Measurements from ENCODE around the gene MYOF.
A peak's percentile ranks its signal among the peaks of the same experiment; 100 is the strongest.

Gene MYOF, protein sequence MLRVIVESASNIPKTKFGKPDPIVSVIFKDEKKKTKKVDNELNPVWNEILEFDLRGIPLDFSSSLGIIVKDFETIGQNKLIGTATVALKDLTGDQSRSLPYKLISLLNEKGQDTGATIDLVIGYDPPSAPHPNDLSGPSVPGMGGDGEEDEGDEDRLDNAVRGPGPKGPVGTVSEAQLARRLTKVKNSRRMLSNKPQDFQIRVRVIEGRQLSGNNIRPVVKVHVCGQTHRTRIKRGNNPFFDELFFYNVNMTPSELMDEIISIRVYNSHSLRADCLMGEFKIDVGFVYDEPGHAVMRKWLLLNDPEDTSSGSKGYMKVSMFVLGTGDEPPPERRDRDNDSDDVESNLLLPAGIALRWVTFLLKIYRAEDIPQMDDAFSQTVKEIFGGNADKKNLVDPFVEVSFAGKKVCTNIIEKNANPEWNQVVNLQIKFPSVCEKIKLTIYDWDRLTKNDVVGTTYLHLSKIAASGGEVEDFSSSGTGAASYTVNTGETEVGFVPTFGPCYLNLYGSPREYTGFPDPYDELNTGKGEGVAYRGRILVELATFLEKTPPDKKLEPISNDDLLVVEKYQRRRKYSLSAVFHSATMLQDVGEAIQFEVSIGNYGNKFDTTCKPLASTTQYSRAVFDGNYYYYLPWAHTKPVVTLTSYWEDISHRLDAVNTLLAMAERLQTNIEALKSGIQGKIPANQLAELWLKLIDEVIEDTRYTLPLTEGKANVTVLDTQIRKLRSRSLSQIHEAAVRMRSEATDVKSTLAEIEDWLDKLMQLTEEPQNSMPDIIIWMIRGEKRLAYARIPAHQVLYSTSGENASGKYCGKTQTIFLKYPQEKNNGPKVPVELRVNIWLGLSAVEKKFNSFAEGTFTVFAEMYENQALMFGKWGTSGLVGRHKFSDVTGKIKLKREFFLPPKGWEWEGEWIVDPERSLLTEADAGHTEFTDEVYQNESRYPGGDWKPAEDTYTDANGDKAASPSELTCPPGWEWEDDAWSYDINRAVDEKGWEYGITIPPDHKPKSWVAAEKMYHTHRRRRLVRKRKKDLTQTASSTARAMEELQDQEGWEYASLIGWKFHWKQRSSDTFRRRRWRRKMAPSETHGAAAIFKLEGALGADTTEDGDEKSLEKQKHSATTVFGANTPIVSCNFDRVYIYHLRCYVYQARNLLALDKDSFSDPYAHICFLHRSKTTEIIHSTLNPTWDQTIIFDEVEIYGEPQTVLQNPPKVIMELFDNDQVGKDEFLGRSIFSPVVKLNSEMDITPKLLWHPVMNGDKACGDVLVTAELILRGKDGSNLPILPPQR (N-terminal part only)

DNA sequence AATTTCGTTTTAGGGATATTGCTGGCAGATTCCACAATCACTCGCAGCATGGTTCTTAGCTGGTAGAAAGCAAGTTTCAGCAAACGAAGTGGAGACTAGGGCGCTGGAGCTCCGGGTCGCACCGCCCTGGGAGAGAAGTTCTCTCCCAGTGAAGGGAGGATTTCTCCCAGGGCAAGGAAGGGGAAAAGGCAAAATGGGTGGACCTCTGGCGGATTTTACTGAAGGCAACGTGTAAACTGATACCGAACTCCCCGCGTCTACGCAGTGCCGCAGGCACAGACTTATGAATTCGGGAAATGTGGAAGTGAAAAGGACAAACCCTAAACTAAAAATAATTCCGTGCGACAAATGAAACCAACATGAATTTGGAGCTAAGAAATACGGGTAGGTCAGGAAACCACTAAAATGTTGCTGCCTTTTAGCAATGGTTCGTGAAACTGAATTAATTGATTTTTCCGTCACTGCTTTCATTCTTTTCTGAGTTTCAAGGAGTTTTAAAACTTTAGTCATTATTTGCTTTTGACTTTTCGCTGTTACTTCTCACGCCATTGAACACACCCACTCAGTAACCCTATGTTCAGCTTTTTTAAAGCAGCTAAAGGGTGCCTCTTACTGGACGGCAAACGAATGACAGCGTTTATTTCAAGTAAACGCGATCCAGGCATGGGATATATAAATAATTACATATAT, at the start of gene MYOF:
Gene MYOF, minus strand, starts transcription at position 190 of the 690 bp plus-strand sequence. Its CDS starts 140 bp downstream, at position 50.
- peak; percentile 73 for DNase-seq (ENCODE audit: low spot score)

DNA sequence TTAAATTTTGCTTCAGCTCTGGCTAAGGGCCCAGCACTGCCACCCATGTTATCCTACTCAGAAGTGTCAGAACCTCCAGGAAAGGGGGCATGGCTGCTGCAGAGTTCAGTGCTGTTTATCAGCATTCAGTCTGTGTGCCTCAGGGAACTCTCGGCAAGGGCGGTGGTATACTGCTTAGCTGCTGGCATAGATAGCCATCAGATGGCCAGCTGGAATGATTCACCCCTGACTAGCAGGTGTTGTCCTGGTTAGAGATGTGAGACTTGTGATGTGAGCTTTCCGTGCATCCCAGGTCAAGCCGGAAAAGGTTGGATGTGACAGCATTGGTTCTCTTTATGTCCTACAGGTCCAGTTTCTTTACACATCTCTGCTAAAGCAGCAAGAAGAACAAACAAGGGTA, 36.4 kb upstream of the MYOF start:
- DNase-seq (ENCODE audit: low spot score), result no peak

DNA sequence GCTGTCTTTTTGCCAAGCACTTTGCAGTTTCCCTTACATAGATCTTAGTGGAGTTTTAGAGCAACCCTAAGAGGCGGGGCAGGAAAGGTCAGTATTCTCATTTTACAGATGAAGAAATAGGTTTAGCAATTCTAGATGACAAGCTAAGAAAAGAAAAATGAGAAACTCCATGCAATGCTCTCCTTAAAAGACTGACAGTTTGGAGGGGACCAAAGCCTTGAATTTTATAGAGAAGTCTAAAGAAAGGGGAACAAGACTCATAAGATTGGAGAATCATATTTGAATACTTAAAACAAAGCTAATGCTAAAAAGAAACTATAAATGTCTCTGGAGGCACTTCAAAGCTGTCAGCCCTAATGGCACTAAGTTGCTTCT, 33.9 kb upstream of the MYOF start:
- no peak for DNase-seq (ENCODE audit: low spot score)

DNA sequence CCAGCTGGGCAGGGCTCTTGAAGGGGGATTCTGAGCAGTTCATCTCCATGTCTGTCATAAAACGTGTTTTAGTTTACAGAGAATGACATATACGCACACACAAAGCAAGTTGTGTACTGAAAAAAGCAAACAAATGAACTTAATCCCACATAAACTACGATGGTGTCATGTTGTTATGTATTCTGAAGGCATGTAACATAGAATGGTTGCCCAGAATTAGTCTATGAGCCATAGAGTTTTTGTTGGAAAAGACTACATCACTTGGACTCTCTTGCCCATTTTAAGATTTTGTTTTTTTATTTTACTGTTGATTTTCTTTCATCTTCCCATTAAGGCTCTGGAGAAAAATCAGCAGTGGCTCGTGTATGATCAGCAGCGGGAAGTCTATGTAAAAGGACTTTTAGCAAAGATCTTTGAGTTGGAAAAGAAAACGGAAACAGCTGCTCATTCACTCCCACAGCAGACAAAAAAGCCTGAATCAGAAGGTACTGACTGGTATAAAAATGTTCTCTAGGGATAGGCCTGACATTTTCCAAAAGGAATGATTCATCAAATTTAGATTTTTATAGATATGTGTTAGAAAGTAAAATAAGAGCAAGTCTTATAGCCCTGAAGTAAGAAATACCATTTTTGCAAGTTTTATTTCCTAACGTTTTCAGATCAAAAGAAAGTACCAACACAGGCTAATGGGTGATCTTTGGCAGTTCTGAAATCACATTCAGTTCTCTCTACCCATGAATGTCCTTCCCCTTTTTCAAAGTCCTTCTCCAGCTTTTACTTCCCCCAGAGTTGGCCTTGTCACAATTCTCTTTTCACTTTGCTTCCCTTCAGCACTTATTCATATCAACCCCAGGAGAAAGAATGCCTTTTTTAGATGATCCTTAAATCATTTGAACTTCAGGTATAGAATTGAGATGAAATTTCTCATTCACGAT, 33.2 kb upstream of the MYOF start:
- no peak for DNase-seq (ENCODE audit: low spot score)

DNA sequence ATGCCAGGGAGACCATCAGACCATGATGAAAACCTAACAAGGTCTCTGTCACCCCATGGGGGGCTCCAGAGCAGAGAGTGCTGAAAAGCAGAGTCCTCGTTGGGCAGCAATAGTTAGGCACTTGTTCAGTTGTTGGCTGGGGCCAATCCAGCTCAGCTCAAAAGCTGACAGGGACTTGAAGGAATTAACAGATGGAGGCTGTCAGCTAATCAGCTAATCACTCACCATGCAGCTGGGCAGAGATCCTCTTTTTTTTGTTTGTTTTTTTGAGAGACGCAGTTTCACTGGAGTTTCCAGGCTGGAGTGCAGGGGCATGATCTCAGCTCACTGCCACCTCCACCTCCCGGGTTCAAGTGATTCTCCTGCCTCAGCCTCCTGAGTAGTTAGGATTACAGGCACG, 32.4 kb upstream of the MYOF start:
- no peak for DNase-seq (ENCODE audit: low spot score)

DNA sequence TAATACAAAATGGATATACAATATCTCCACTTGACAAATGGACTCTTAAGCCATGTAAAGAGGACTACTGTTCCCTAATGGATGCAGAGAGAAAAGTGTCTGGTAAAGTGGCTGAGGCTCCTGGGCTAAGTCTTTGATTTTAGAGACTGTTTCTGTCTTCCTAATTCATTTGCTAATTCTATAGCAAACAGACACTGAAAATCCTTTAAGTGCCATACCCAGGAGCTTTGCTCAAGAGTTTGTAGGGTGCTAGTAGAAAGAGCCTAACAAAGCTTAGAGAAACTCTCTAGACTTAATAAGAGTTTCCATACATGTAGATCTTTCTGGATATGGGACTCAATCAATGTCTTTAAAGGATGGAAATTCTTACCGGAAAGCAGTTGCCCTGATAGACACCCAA, 31.0 kb upstream of the MYOF start:
- DNase-seq (ENCODE audit: low spot score), result no peak

DNA sequence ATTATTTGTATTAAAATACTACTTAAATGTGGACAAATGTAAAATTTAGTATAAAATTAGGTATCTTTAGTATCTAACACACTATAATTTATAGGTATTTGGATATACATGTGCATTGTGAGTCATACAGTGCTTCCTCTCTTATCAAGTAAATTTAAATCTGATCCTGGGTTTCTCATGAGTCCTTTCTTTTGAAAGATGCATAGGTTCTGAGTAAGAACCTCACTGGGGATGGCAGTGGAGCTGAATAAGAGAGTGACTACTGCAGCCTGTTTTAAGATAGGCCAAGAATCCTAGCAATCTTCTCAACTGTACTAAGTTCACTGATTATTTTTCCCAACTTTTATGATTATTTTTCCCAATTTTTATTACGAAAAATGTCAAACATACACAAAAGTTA, 30.4 kb upstream of the MYOF start:
- no peak for DNase-seq (ENCODE audit: low spot score)

DNA sequence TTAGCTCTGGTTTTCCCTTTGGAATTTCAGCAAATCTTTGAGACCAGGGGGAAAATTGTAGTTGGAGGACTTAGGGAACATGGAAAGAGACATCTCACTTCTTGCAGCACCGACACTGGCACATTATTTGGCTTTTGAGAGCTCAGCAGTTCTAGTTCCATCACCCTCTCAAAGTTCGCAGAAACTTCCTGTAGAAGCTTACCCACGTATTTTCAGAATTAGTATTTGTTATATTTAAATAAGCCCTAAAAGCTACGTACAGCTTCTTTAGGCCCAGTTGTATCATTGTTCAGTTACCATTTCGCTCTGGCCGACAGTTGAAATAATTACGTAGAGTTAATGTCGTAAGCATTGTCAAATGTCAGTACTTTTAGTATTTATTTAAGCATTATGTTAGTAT, 27.7 kb upstream of the MYOF start:
- no peak for DNase-seq (ENCODE audit: low spot score)

DNA sequence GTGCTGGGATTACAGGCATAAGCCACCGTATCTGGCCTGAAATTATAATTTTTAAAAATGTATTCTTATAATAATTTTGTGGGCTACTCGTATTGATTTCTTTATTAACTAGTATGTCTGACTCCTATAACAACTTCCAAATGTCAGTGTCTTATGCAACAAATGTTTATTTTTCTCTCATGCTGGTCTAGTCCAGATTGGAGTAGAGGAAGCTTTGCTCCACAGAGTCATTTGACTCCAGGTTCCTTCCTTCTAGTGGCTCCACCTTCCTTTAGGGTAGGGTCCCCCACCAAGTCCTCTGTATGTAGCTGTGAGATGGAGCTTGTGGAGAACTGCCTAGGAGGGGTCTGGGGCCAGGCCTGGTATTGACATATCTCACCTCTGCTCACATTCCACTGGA, 22.9 kb upstream of the MYOF start:
- DNase-seq (ENCODE audit: low spot score), result no peak

DNA sequence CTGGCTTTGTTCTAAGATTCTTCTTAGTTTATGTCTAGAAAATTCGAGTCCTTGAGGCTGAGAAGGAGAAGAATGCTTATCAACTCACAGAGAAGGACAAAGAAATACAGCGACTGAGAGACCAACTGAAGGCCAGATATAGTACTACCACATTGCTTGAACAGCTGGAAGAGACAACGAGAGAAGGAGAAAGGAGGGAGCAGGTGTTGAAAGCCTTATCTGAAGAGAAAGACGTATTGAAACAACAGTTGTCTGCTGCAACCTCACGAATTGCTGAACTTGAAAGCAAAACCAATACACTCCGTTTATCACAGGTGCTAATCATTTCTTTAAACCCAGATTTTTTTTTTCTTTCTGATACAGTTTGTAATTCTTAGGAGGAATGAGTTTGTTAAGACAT, 20.9 kb upstream of the MYOF start:
- peak; percentile 4 for DNase-seq (ENCODE audit: low spot score)

DNA sequence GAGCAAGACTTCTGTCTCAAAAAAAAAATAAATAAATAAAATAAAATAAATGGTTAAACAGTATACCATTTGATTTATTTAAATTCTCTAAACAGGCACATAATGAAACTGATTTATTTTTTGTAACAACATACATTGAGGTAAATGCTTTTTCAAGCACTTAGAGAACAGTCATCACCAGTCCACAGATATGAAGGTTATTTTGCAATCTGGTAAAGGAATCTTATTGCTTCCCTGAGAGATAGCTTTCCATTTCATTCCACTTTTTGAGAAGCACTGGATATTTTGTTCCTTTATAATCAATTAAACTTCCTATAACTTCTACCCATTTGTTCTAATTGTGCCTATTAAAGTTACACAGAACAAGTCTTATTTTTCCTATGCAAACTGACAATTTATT, 19.5 kb upstream of the MYOF start:
- DNase-seq (ENCODE audit: low spot score), result no peak

DNA sequence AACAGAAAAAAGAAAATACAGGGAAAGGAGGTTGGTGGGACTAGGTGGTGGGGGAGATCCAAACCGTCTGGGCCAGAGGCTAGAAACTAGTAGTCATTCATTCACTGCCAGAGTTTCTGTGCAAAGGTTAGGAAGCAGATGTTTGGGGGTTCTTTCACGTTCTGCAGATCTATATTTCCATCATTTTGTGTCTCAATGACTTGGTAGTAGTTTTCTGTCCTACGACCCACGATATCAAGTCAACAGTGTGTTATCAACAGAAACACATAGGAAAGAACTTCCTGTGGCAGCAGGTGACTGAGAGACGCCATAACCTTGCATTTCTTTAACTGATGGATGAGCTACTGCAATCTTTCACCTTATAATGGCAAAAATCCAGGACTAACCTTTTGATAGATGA, 16.0 kb upstream of the MYOF start:
- DNase-seq (ENCODE audit: low spot score), result no peak

DNA sequence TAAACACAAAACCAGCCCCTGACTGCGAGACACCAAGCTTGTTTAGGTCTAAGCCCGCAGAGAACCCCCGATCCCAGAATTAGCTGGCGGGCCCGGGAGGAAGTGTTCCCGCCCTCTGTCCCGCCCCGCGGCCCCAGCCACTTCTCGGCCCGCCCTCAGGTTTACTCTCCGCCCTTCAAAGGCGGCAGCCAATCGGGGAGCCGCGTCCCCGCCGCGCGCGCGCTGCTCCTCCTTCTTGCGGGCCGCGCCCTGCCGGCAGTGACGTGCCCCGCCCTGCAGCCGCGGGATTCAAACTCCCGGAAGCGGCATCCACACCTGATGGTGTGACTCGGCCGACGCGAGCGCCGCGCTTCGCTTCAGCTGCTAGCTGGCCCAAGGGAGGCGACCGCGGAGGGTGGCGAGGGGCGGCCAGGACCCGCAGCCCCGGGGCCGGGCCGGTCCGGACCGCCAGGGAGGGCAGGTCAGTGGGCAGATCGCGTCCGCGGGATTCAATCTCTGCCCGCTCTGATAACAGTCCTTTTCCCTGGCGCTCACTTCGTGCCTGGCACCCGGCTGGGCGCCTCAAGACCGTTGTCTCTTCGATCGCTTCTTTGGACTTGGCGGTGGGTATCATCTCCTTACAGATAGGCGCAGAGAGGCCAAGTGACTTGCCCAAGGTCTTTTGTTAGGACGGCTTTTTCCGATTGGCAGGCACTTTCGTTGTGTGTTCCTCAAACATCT, 14.3 kb upstream of the MYOF start, which contains the start of gene CEP55:
Gene CEP55, plus strand, starts transcription at position 291 of the 720 bp plus-strand sequence. CDS start 3,440 bp downstream, outside the sequence.
- peak; percentile 94 for DNase-seq (ENCODE audit: low spot score)

DNA sequence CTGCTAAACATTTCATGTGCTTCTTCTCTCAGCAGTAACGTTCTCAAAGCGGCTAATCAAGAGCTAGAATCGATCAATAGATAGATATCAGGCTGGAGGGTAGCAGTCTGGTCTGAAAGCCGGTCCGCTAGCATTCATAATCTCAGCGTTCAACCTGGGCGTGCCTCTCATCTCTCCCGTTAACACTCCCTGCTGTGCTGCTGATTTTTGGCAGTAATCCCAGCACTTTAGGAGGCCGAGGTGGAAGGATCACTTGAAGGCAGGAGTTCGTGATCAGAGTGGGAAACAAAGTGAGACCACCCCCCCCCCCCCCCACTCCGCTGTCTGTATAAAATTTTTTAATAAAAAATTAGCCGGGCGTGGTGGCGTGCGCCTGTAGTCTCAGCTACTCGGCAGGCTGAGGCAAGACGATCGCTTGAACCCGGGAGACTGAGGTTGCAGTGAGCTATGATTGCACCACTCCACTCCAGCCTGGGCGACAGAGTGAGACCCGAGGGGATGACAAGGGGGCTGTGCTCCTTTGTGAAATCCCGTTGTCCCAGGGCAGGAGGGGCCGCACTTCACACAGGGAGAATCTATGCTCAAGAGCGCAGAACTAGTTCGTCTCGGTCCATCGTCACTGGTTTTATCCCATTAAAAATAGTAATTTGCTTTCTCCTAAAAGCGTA, 13.7 kb upstream of the MYOF start:
- DNase-seq (ENCODE audit: low spot score), result no peak

DNA sequence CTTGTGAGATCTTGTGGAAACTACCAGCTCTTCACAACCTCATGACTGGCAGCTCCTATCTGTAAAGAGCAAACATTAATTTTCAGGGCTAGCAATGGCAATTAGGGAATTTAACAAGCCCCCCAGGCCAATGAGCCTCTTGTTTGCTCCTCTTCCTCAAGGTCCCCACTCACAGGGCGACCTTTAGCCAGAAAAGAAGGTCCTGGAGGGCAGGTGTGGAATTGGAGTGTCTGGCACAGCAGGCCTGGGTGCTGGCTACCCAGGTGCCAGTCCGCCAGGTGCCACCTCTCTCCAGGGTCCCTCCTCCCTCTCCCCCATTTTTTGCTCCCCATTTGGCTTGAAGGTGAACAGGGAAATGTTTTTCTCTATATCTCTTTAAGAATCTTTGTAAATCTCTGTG, 12.4 kb upstream of the MYOF start:
- DNase-seq (ENCODE audit: low spot score), result no peak

DNA sequence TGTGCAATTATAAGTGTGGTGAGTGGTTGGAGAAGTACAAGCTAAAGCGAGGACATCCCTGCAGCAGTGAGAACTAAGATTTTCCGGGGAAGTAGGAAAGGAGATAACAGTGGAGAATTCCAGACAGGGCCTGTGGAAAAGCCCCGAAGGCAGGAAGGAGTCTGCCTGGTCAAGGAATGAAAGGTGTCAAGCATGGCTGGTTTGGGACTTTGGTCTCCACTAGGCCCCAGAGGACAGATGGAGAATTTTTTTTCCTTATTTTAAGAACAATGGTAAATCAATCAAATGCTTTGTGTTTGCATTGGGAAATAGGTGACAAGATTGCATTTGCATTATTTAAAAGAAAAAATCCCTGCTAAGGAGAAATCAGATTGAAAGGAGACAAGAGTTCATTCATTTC, 11.0 kb upstream of the MYOF start:
- DNase-seq (ENCODE audit: low spot score), result no peak

DNA sequence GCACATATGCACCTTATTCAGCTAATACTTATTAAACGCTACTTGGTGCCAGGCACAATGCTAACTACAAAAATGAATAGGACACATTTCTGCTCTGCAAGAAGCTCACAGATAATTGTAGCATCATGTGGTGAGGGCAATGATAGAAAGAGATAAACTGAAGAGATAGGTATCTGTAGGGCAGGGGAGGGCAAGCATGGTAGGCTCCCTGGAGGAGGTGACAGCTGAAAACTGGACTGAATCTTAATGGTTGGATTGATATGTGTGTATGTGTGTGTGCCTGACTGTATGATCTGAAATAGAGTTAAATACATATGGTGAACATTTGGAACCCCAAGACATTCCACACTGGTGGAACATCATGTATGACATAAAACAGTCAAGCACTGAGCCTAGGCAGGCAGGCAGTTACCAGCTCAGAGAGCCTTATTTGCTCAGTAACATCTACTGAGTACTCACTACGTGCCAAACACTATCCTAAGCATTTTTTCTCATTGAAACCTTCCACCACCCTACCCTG, 9.5 kb upstream of the MYOF start:
- no peak for DNase-seq (ENCODE audit: low spot score)

DNA sequence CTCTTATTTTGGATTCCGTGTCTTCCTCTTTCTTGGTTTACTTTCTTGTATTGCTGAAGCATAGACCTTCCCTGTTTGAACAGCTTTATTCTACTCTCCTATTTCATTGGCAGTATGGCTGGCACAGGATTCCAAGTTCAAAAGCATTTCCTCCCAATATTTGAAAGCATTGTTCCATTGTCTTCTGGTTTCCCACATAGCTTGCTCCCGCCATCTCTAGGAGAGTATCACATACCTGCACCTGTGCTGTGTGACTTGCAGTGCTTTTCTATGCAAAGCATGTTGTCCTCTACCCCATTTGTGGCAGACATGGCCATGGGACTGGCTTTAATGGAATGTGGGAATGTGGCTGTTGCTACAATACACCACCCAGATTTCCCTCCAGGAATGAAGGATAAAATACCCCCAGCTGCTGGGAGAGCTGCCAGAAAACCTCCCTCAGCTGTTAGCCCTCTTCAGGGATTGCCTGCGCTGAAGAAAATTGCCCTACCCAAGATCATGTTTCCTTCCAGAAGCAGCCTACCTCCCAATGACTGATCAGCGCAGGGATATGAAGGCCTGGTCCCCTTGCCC, 6.9 kb upstream of the MYOF start:
- DNase-seq (ENCODE audit: low spot score), result no peak

DNA sequence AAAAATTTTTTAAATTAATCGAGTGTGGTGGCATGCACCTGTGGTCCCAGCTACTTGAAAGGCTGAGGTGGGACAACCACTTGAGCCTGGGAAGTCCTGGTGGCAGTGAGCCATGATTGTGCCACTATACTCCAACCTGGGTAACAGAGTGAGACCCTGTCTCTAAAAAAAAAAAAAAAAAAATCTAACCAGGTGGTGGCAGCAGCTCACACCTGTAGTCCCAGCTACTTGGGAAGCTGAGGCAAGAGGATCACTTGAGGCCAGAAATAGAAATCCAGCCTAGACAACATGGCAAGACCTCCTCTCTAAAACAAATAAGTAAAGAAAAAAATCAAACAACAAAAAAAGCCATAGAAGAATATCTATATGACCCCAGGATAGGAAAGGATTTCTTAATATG, 3.6 kb upstream of the MYOF start:
- no peak for DNase-seq (ENCODE audit: low spot score)
